SK-N-SH treated with all-trans-retinoic acid at 6 μM for 48 hours (cell line): ENCODE results near the gene R3HDM2.

Experiments
- ARNTL ChIP-seq: fragments of 450-650 bp; formaldehyde crosslinking; IDR thresholded peaks from 2 replicates; pipeline ENCODE4 v1.5.0; 2020; ENCODE audit warnings: low read depth, mild to moderate bottlenecking, moderate library complexity, borderline replicate concordance
- CSDC2 ChIP-seq: fragments of 250-450 bp; sonication (Bioruptor Pico); IDR thresholded peaks from 2 replicates; pipeline ENCODE4 v1.5.0; 2020; ENCODE audit warnings: mild to moderate bottlenecking, moderate library complexity
- ESRRG ChIP-seq: fragments of 250-450 bp; sonication (Bioruptor Pico); IDR thresholded peaks from 2 replicates; pipeline ENCODE4 v1.6.1; 2021; ENCODE audit warnings: mild to moderate bottlenecking
- ISL1 ChIP-seq: fragments of 250-450 bp; sonication (Bioruptor Pico); IDR thresholded peaks from 2 replicates; pipeline ENCODE4 v2.1.2; 2022; ENCODE audit warnings: mild to moderate bottlenecking, moderate library complexity
- RARB ChIP-seq: fragments of 250-450 bp; sonication (Bioruptor Pico); IDR thresholded peaks from 2 replicates; pipeline ENCODE4 v1.8.0; 2021; ENCODE audit warnings: mild to moderate bottlenecking, moderate library complexity
- TCF4 ChIP-seq: fragments of 250-450 bp; sonication (Bioruptor Pico); IDR thresholded peaks from 2 replicates; pipeline ENCODE4 v1.8.0; 2021; ENCODE audit warnings: mild to moderate bottlenecking, moderate library complexity, borderline replicate concordance
- TOX ChIP-seq: fragments of 250-450 bp; sonication (Bioruptor Pico); IDR thresholded peaks from 2 replicates; pipeline ENCODE4 v1.8.0; 2021; ENCODE audit warnings: mild to moderate bottlenecking, moderate library complexity, borderline replicate concordance
- ZC3H10 ChIP-seq: fragments of 250-450 bp; sonication (Bioruptor Pico); IDR thresholded peaks from 2 replicates; pipeline ENCODE4 v1.5.1; 2021; ENCODE audit warnings: mild to moderate bottlenecking, moderate library complexity
- ZFP3 ChIP-seq: fragments of 250-450 bp; sonication (Bioruptor Pico); IDR thresholded peaks from 2 replicates; pipeline ENCODE4 v1.5.0; 2020; ENCODE audit warnings: mild to moderate bottlenecking, moderate library complexity
- ZFP30 ChIP-seq: fragments of 450-650 bp; formaldehyde crosslinking; IDR thresholded peaks from 2 replicates; pipeline ENCODE4 v1.5.0; 2022; ENCODE audit warnings: mild to moderate bottlenecking, moderate library complexity
- TF ChIP-seq, protein P1 (sequence below): fragments of 250-450 bp; sonication (Bioruptor Pico); IDR thresholded peaks from 2 replicates; pipeline ENCODE4 v1.8.0; 2020; ENCODE audit warnings: mild to moderate bottlenecking, moderate library complexity, borderline replicate concordance
- TF ChIP-seq, protein P2 (sequence below): fragments of 250-450 bp; sonication (Bioruptor Pico); IDR thresholded peaks from 2 replicates; pipeline ENCODE4 v1.5.1; 2021; ENCODE audit warnings: mild to moderate bottlenecking, moderate library complexity
- TF ChIP-seq, protein P3 (sequence below): fragments of 250-450 bp; sonication (Bioruptor Pico); IDR thresholded peaks from 2 replicates; pipeline ENCODE4 v1.5.1; 2020; ENCODE audit warnings: low read depth, mild to moderate bottlenecking, moderate library complexity
- TF ChIP-seq, protein P4 (sequence below): fragments of 250-450 bp; sonication (Bioruptor Pico); IDR thresholded peaks from 2 replicates; pipeline ENCODE4 v1.5.0; 2020; ENCODE audit warnings: mild to moderate bottlenecking, moderate library complexity

DNA sequence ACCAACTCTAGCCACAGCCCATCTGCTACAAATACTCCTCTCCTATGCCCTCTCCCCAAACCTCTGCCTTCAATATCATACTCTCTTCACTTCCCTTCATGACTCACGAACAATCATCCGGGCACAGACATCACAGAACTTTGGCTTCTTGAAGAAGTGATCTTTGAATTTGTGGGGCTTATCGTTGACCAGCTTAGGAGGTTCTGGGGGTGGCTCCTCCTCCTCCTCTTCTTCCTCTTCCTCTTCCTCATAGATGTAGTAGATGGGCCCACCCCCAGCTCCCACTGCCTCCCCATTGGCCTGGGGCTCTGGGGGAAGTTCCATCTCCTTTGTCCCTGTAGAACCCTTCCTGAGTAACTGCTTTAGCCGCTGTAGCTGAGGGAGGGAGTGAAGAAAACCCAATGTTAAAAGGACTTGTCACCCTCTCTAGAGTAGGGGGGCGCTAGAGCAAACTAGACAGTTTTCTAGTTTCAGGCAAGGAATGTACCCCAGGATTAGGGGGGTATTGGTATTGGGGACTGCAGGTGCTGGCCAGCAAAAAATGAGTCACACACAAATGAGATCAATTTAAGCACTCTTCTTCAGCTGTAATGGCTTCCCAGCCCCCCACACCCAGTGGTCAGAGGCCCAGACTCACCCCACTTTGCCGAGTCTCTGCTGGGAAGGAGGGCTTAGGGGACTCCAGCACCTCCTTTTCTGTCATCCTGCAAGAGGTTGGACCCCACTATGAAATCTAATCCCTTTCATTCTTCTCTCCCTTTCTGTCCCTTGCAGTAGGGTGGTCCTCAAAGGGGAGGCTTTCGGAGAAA lies 181.7 kb downstream of the R3HDM2 start:
- TF ChIP-seq ZFP30 (CRISPR knock-in tag) (no peak), RARB (CRISPR knock-in tag) (no peak), ZFP3 (CRISPR knock-in tag) (no peak), ESRRG (CRISPR knock-in tag) (no peak), ARNTL (CRISPR knock-in tag) (no peak), ISL1 (no peak), ZC3H10 (CRISPR knock-in tag) (no peak), TOX (CRISPR knock-in tag) (no peak), TCF4 (CRISPR knock-in tag) (no peak), CSDC2 (CRISPR knock-in tag) (no peak)
- TF ChIP-seq, protein P1, sequence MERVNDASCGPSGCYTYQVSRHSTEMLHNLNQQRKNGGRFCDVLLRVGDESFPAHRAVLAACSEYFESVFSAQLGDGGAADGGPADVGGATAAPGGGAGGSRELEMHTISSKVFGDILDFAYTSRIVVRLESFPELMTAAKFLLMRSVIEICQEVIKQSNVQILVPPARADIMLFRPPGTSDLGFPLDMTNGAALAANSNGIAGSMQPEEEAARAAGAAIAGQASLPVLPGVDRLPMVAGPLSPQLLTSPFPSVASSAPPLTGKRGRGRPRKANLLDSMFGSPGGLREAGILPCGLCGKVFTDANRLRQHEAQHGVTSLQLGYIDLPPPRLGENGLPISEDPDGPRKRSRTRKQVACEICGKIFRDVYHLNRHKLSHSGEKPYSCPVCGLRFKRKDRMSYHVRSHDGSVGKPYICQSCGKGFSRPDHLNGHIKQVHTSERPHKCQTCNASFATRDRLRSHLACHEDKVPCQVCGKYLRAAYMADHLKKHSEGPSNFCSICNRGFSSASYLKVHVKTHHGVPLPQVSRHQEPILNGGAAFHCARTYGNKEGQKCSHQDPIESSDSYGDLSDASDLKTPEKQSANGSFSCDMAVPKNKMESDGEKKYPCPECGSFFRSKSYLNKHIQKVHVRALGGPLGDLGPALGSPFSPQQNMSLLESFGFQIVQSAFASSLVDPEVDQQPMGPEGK (CRISPR knock-in tag): no peak
- TF ChIP-seq, protein P2, sequence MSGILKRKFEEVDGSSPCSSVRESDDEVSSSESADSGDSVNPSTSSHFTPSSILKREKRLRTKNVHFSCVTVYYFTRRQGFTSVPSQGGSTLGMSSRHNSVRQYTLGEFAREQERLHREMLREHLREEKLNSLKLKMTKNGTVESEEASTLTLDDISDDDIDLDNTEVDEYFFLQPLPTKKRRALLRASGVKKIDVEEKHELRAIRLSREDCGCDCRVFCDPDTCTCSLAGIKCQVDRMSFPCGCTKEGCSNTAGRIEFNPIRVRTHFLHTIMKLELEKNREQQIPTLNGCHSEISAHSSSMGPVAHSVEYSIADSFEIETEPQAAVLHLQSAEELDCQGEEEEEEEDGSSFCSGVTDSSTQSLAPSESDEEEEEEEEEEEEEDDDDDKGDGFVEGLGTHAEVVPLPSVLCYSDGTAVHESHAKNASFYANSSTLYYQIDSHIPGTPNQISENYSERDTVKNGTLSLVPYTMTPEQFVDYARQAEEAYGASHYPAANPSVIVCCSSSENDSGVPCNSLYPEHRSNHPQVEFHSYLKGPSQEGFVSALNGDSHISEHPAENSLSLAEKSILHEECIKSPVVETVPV: no peak
- TF ChIP-seq, protein P3, sequence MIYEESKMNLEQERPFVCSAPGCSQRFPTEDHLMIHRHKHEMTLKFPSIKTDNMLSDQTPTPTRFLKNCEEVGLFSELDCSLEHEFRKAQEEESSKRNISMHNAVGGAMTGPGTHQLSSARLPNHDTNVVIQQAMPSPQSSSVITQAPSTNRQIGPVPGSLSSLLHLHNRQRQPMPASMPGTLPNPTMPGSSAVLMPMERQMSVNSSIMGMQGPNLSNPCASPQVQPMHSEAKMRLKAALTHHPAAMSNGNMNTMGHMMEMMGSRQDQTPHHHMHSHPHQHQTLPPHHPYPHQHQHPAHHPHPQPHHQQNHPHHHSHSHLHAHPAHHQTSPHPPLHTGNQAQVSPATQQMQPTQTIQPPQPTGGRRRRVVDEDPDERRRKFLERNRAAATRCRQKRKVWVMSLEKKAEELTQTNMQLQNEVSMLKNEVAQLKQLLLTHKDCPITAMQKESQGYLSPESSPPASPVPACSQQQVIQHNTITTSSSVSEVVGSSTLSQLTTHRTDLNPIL (CRISPR knock-in tag): no peak
- TF ChIP-seq, protein P4, sequence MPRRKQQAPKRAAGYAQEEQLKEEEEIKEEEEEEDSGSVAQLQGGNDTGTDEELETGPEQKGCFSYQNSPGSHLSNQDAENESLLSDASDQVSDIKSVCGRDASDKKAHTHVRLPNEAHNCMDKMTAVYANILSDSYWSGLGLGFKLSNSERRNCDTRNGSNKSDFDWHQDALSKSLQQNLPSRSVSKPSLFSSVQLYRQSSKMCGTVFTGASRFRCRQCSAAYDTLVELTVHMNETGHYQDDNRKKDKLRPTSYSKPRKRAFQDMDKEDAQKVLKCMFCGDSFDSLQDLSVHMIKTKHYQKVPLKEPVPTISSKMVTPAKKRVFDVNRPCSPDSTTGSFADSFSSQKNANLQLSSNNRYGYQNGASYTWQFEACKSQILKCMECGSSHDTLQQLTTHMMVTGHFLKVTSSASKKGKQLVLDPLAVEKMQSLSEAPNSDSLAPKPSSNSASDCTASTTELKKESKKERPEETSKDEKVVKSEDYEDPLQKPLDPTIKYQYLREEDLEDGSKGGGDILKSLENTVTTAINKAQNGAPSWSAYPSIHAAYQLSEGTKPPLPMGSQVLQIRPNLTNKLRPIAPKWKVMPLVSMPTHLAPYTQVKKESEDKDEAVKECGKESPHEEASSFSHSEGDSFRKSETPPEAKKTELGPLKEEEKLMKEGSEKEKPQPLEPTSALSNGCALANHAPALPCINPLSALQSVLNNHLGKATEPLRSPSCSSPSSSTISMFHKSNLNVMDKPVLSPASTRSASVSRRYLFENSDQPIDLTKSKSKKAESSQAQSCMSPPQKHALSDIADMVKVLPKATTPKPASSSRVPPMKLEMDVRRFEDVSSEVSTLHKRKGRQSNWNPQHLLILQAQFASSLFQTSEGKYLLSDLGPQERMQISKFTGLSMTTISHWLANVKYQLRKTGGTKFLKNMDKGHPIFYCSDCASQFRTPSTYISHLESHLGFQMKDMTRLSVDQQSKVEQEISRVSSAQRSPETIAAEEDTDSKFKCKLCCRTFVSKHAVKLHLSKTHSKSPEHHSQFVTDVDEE (CRISPR knock-in tag): no peak
